NCI-H146 treated with DMSO at 0.1 percent for 48 hours (cell line): ENCODE data around the gene COBL.
"Not testable (repeated sequence)": the region's sequence is repeated elsewhere in the genome, so short reads cannot be mapped to it uniquely, and the experiment has no call there.

Experiments used
- DNase-seq: peaks from one replicate; lab custom pipeline; 2025; ENCODE audit not compliant: unreplicated experiment; lab: John Stamatoyannopoulos, UW

COBL gene

DNA sequence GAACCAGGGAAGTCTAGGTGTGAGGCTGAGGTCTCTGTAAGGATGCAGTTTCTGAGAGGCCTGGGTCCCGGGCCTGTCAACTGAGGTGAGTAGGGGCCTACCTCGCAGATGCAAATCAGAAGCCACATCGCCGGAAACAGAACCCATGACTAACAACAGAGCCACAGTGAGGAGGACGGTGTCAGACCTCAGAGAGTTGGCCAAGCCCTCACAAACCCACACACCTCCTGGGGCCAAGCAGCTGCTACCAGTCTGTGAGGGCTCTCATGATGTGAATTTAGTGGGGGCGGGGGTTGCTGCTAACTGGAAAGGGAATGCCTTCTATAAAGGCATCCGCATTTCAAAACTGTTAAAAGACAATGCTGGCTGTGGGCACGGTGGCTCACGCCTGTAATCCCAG, 103.0 kb downstream of the COBL start:
- no peak for DNase-seq

DNA sequence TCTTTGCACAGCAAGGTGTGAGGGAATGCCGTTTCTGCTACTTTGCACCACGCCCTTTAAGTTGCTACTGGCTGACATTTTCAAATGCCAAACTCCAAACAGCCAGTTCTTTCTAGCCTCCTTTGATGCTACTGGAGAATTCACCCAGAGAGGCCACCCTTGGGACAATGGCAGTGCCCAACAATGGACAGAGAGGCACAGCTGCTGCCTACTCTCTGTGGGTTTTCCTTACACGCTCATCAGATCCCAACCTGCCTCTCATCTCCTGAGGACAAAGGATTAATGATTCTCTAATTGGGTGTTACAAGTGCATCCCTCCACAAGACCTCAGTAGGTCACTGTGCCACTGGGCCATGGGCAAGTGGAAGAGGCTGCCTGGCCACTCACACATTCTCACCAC, 105.8 kb downstream of the COBL start:
- DNase-seq, result no peak

DNA sequence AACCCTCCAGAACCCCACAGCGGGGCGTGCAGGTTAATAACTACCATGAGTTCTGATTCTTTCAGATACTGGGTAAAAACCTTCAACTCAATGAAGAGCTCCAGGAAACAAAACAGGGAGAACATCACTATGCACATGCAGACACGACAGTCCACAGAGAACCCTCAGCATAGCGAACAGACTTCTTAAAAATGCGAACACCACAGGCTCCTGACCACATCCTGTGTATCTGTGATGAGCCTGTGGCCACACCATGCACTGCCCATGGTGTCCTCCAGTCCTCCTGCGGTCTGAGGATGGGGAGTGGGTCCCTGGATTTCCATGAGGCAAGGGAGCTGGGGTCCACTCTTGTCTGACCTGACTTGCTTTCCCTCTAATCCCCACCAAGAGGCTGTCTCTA, 107.2 kb downstream of the COBL start:
- peak; percentile 50 for DNase-seq

DNA sequence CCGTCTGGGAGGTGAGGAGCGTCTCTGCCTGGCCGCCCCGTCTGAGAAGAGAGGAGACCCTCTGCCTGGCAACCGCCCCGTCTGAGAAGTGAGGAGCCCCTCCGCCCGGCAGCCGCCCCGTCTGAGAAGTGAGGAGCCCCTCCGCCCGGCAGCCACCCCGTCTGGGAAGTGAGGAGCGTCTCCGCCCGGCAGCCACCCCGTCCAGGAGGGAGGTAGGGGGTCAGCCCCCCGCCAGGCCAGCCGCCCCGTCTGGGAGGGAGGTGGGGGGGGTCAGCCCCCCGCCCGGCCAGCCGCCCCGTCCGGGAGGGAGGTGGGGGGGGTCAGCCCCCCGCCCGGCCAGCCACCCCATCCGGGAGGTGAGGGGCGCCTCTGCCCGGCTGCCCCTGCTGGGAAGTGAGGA, 108.5 kb downstream of the COBL start:
- not testable (repeated sequence) for DNase-seq

DNA sequence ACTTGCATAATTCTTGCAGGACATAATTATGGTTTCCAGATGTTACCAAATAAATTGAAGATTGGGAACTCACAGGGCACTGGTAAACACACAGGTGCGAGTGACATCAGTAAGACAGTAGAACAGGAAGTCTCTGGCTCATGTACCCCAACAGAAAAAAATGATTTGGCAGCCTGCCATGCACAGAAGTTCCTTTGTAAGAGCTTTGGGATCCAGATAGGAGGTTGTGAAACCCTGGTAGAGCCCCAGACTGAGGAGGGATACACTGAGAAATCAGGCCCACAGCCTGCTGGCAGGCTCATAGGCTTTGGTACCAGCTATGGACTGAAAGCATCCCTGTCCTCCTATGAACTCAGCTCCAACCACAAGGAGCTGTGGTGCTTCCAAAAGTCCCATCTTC, 118.0 kb downstream of the COBL start:
- DNase-seq, result no peak

DNA sequence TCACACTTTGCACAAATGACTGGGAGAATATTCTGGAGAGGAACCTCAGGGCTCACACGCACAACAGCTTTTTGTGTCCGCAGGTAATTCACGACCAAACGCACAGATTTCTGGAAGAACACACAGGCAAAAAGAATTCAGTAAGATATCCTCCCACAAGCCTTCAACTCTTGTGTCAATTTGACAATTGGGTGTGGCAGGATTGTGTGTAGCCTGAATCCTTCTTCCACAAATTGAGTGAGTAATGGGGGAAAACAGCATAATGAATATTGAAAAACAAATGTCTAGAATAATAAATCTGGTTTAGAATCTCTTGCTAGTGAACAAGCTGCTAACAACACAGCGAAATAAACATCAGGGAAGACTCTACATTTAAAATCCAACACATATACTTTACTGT, 125.6 kb downstream of the COBL start:
- no peak for DNase-seq

DNA sequence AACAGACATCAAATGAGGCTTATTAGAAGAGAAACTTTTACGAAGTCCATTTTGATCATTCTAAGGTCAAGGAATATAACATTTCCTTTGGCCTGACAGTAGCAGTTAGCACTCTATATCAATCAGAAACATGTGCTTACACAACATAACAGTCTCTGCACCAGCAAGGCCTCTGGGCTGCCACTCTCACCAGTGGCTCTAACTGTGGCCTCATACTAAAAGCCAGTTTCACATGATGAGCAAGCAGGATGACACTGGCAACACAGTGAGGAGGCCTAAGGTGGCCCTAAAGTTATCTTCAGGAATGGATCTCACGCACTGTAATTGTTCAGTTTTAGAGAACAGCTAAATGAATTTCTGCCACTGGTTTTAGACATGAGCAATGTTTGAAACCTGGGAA, 126.8 kb downstream of the COBL start:
- DNase-seq, result no peak

DNA sequence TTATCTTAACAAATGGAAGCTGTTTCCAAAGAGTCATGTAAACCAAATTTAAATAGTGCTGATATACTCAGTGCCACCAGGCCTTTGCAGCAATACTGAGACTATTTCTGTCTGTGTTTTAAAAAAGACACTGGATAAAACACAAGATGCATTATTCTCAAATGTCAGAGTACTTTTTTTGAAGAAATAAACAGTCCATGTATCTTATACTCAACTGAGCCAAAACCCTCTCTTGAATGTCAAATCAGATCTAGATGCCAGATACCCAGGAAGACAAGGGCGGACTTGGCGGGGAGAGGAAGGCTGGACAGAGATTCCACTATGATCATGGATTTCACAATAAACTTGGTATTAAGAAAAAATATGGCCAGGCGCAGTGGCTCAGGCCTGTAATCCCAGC, 127.6 kb downstream of the COBL start:
- DNase-seq, result no peak

DNA sequence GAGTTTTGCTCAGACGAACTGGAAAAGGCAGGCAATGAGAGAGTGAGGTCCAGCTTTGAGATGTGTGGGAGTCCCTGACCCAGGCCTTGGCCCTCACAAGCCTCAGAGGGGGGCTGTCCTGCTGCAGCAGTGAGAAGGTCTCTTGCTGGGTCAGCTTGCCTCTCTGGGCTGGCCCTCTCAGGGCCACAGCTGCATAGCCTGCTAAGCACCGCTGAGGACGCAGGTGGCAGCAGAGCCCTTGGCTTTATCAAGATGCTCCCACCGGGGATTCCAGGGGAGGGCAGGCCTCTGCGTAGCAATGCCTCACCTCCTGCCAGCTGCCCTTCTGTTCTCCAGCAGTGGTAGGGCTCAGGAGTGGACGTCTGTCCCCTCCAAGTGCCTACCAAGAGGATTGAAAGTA, 128.7 kb downstream of the COBL start:
- no peak for DNase-seq

DNA sequence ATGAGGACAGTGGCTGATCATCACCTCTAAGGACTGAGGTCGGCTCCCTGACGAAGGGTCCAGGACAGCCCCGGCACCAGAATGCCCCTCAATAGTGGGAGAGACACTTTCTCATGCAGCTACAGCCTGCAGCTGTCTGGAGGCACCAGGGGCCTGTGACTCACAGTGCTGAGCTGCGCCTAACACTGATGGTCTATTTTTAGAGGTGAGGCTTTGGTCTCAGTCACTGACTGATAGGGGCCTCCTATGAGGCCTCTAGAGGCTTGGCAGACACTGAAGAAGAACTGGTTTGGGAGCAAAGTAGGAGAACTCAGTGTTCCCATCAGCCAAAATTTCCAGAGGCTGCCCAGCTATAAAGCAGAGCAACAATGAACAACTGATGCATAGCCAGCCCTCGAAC, 130.1 kb downstream of the COBL start:
- DNase-seq, result no peak

DNA sequence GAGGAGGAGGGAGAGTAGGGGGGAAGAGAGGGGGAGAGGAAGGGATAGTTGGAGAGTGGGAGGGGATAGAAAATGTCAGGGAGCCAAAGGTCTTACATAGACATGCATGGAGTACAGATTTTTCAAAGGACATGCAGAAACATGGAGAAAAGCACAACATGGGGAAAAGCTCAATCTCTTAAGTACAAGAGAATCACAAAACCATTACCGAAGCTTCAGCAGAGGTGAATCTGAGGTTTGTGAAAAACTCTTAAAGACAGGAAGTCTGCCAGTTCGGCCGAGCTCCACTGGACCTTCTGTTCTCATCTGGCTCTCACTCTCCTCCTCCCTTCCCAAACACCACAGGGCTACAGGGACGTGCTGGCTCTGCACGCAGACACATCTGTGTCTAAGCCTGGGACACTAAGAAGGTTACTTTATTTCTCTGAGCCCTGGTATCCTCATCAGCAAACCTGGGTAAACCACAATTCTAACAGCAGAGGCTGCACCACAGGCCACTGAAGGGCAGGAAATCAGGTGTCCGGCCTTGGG, 133.9 kb downstream of the COBL start:
- no peak for DNase-seq

DNA sequence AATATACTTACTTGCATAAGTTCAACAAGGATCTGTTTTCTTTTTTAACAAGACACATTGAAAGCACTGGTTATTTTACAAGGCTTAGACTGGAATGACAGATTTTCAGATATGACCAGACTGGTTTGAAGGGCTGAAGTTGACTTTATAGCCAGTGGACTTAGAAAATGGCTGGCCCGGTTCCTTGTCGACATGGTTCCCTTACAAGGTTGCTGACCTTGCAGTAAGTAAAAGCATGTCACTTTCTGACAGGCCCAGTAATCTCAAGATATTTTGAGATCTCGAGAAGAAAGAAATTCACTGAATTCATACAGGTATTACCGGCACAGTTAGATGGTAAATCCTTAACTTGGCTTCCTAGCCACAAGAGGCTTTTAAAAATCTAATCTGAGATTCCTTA, 136.5 kb downstream of the COBL start:
- DNase-seq, result no peak

DNA sequence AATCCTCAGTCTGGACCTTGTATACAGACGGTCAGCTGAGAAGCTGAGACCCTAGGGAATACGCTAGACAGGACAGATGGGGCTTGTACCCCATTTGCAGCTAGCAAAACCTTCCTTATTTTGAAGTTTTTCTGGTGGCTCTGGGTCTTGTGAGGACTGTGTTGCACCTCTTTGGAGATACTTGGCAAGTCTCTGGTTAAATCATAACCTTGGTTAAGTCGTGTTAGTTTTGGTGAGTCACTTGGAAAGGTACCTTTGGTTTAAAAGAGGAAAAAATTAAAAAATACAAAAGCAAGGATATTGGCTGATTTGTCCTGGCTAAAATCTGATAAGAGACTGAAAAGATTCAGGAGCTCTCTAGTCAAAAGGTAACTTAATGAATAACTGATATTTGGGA, 140.6 kb downstream of the COBL start:
- no peak for DNase-seq

DNA sequence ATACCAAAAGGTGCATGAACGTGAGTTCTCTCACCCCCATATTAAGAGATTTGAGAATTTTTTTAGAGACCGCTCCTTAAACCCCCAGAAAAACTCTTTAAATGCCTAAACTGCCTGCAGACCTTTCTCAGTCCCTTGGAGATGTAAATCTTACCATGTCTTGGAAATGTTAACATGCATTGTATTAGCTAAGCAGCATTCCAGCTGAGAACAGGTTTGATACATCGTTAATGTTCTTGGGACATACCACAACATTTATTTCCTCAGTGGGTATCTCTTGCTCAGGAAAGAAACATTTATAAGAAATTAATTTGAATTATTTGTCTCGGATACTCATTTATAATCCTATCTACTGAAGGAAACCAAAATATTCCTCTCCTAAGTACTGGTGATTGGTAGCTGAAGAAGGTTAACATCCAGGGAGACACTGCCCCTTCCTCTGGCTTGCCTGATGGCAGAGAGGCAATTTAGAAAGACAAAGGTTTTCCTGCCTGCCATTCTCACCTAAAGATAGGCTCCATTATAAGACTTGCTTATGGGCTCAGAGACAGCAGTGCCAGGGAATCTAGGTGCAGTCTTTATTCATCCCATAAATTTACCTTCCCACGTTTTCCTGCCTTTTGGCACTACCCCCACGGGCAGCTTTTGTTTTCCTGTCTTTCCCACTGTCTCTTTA, 141.2 kb downstream of the COBL start:
- no peak for DNase-seq

DNA sequence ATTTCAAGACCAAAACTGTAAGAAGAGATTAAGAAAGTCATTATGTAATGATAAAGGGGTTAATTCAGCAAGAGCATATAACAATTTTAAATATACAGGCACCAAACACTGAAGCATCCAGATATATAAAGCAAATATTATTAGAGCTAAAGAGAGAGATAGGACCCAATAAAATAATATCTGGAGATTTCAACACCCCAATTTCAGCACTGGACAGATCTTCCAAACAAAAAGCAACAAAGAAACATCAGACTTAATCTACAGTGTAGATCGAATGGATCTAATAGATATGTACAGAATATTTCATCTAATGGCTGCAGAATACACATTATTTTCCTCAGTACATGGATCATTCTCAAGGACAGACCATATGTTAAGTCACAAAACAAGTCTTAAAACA, 151.3 kb downstream of the COBL start:
- DNase-seq, result no peak

DNA sequence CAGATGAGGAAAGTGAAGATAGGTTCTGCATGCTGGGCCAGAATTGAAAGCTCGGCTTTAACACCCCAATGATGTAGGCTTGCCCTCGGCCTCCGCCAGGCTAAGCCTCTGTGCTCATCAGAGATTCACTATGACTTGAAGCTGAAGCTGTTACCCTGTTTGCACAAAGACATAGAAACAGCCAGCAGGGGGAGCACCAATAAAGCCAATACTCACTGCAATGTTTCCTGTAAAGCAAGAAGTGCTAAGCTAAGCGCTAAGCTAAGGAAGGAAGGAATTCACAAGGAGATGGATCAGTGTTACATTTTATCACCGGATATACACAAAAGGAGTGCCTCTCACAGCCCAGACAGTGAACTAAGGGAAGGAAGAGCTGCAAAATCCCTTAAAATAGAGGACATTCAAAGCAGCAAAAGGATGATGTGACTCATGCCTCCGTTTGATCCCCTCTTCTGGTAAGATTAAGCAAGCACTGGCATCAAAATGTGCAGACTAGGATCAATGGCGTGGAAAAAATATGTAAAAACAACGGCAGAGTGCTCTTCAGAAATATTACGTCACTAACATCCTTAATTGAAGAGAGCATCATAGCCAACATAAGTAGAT, 153.8 kb downstream of the COBL start:
- peak; percentile 79 for DNase-seq

DNA sequence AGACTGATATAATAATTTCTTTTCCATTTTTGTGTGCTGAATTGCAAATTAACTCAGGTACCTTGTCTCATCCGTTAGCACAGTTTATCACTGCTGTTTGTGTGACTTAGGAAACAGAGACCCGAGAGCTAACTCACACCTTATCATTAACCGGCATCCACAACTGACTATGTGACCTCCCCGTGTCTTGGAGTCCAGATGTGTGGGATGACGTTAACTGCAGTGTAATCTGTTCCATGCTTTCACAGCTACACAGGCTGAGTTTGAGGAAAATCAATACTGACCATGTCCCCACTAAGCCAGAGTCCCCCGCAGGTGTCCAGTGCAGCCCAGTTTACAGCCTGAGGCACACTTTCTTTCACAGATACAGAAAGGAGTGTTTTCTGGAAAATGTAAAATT, 154.7 kb downstream of the COBL start:
- DNase-seq, result no peak

DNA sequence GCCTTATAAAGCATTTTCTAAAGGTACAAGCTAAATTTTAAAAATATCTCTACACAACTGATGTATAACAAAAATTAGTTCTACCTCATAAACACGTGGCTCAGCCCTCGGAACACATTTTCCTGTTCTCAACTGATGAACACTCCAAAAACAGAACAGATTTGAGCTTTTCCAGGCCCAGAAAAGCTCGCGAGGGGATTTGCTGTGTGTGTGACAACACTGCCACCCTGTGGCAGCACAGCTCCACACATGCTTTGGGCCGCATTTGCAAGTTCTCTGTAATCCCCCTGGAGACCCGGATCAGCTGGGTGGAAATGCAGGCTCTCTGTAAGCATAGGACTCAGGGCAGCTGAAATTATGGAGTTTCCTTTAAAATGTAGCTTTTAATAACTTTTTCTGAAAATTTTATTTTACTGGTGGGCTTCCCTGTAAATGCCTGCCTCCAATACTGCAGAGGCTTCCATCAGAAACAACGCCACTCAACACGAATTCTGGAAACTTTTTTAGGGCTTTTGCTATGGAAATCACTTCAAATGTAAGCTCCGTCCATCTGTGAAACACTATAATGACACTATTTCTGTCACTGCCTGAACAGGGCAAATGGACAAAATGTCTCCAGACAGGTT, 155.5 kb downstream of the COBL start:
- DNase-seq, result peak; percentile 44

DNA sequence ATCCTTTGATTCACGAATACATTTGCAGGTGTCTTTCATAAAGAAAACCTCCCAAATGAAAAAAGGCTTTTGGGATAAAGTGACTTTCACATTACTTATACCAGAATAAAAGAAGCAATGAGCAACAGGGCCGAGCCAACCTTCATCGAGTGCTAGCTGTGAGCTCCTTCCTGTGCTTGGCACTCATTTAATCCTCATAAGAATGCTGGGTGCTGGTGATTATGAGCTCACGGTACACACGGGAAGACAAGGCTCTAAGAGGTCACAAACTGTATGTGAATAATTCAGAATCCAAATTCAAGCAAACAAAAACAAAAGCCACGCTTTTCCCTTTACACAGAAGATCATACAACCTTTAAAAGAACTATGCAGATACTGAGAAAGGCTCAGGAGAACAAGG, 156.2 kb downstream of the COBL start:
- DNase-seq, result no peak

DNA sequence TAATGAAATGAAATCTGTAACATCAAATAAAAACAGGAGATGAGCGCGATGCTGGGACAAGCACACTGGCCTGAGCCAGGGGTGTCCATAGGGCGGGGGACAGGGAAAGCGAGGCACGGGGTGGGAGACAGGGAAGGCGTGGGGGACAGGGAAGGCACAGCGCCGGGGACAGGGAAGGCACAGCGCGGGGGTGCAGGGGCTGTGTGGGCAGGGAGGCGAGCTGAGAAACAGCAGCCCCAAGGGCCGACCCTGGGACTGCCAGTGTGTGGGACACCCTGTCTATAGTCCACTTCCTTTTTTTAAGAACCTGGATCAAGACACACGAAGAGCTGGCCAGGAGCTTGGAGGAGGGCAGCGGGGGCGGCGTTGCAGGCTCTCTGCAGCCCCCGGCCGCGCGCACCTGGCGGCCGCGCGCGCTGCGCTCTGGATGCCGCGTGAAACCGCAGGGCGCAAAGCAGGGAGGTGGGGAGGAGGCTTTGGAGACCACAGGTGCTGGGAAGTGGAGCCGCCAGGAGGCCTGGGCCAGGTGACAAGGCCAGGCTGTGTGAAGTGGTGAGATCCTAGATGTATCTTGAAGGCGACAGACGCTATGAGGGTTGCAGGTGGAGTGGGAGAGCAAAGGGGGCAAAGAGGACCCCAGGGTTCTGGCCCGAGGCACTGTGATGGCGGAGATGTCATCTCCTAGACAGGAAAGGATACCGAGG, 157.7 kb downstream of the COBL start:
- DNase-seq, result no peak

DNA sequence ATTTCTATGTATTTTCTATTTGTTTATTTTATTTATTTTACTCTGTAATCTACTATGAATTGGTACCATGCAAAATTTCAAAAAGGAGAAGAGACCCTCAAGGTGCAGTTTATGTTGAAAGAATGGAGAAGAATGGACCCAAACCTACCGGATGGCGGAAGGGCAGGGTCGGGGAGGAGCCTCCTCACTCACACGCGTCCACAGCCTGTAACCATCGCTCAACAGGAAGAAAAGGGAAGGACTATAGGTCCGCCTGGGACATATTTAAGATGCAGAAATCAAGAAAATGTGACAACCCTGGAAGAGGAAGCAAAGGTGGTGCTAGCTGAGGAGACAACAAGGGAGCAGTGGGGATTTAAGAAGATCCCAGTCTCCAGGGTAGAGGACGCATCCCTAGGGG, 158.4 kb downstream of the COBL start:
- no peak for DNase-seq

DNA sequence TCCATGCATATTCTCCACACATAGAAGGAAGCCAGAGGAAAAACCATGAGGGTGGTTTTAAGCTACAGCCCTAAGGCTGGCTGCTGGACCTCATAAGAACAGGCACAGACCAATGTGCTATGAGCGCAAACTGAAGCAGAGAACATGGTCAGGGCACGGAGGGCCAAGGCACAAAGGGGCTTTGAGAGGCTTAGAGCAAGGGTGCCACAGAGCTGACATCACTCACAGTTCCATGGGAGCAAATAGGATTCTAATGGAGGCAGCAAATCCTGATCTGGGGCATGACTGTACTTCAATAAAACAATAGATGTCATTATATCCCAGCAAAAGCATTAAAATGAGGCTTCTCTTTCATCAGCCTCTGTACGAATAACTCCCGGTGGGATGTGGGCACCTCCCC, 162.4 kb downstream of the COBL start:
- no peak for DNase-seq
